ENCODE measurements around the gene SPTBN1. TPM values are rescaled to one million over a fixed set of nuclear protein-coding genes. Genes with fewer than 3 reads are reported as not detected.

SPTBN1 gene
- total and polyA plus RNA-seq, 2 of the 13 experiments (the other 11 are each of a cell fraction or from before 2014, with no cell fraction given) = 123 to 299 TPM

- no peak for TF ChIP-seq NONO (IDR thresholded peaks at IDR 0.05)
- no peak for TF ChIP-seq NONO (CRISPR knock-in tag; conservative IDR thresholded peaks at IDR 0.05)
- no peak for TF ChIP-seq ZFP36 (IDR thresholded peaks at IDR 0.05; ENCODE audit: borderline replicate concordance, low read depth, low read length, partially characterized antibody)
- TF ChIP-seq ZMYM3 (CRISPR knock-in tag; IDR thresholded peaks at IDR 0.05) = no peak
- no peak for TF ChIP-seq AGO2 (optimal IDR thresholded peaks at IDR 0.05; ENCODE audit: low read depth, low read length)
- TF ChIP-seq FOXK2 (IDR thresholded peaks at IDR 0.05) = no peak
- no peak for TF ChIP-seq ELF4 (CRISPR knock-in tag; IDR thresholded peaks at IDR 0.05; ENCODE audit: borderline replicate concordance)
- TF ChIP-seq ZNF580 (CRISPR knock-in tag; IDR thresholded peaks at IDR 0.05; ENCODE audit: borderline replicate concordance, low read depth) = no peak
- TF ChIP-seq ZNF232 (CRISPR knock-in tag; IDR thresholded peaks at IDR 0.05; ENCODE audit: borderline replicate concordance) = no peak
- no peak for TF ChIP-seq ZSCAN22 (CRISPR knock-in tag; IDR thresholded peaks at IDR 0.05)
- TF ChIP-seq ZBTB4 (CRISPR knock-in tag; IDR thresholded peaks at IDR 0.05; ENCODE audit: borderline replicate concordance) = no peak
These were observed 252.6 kb downstream of the SPTBN1 start (continued) for GRCh38 chr2:54708584-54709335.
